Activated CD8-positive, alpha-beta memory T cell treated with anti-CD3 and anti-CD28 coated beads for 1 hour (primary cell): ENCODE data around the gene PGLYRP4.

ENCODE experiments used
- DNase-seq, 2 donors: peaks; one replicate each; pipeline ENCODE4 v3.0.0-alpha.2; 2020; ENCODE audit warnings: low read depth in 1 of 2; ENCODE audit errors: extremely low read depth in 1 of 2

Gene PGLYRP4

GRCh38 chr1:153293480-153293775 lies 55.2 kb downstream of the PGLYRP4 start:
- DNase-seq = no peak

GRCh38 chr1:153292740-153293479 lies 55.7 kb downstream of the PGLYRP4 start:
- DNase-seq = no peak

GRCh38 chr1:153292185-153292584 lies 56.5 kb downstream of the PGLYRP4 start:
- no peak for DNase-seq

- DNase-seq = no peak
Measured at GRCh38 chr1:153291514-153291913, 57.1 kb downstream of the PGLYRP4 start.

GRCh38 chr1:153288634-153289275 lies 59.9 kb downstream of the PGLYRP4 start:
- DNase-seq = no peak
